Stimulated activated naive CD4-positive, alpha-beta T cell (primary cell): ENCODE data around the gene RNF41.

ENCODE experiments used
- DNase-seq, 6 experiments: peaks; one replicate each; lab custom pipeline; 2025; lab: John Stamatoyannopoulos, UW

RNF41 gene

GRCh38 chr12:56152756-56153677 lies 68.7 kb downstream of the RNF41 start:
- DNase-seq = no peak
